NB4 (cell line): ENCODE measurements around the gene EXOC7.

Experiments used
- CTCF ChIP-seq: IDR thresholded peaks from one replicate; pipeline ENCODE4 v1.5.1; 2012; ENCODE audit warnings: low read depth, low read length
- MYC ChIP-seq: IDR thresholded peaks from 2 replicates; pipeline ENCODE4 v1.6.1; 2011; ENCODE audit warnings: low read depth, low read length
- TF ChIP-seq, protein P1 (sequence below): IDR thresholded peaks from 2 replicates; pipeline ENCODE4 v1.6.1; 2011; ENCODE audit warnings: low read depth, low read length

DNA sequence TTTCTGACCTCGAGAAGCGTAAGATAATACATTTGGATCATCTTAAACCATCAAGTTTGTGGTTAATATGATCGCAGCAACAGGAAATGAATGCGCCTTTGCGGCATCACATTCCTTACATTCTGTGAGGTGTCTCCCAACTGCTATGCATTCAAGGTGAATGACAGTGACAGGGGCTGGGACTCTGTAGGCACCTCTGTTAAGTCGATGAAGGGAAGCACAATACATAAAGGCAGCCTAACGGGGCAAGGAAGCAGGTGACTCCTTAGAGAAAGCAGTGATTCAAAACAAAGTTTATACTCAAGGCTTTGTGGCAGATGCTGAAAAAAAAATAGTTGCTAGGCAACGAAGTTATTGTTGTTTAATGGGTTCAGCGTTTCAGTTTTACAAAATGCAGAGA is 54.9 kb downstream of the EXOC7 start:
- TF ChIP-seq CTCF (no peak), MYC (no peak)
- TF ChIP-seq, protein P1, sequence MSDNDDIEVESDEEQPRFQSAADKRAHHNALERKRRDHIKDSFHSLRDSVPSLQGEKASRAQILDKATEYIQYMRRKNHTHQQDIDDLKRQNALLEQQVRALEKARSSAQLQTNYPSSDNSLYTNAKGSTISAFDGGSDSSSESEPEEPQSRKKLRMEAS: no peak
